NCI-H2081 treated with DMSO at 0.1 percent for 48 hours (cell line): Measurements from ENCODE around the gene CRHR1.

Experiments
- DNase-seq: peaks from one replicate; lab custom pipeline; 2025; lab: John Stamatoyannopoulos, UW

The CRHR1 gene

DNA sequence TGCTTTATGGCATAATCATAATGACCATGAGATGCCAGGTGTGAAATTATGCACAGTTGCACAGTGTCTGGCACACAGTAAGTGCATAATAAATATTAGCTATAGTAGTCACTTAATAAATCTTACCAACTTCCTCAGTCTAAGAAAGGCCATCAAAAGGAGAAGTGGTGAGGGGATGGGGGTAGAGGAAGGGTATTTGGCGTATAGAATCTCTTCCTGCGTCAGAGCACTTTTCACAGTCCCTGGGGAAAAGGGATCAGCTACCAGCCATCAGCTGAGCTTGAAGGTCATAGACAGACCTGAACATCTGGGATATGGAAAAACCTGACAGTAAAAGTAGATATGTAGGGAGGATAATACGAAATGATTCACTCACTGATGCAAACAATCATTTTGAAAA, 5.8 kb downstream of the CRHR1 start:
- no peak for DNase-seq

DNA sequence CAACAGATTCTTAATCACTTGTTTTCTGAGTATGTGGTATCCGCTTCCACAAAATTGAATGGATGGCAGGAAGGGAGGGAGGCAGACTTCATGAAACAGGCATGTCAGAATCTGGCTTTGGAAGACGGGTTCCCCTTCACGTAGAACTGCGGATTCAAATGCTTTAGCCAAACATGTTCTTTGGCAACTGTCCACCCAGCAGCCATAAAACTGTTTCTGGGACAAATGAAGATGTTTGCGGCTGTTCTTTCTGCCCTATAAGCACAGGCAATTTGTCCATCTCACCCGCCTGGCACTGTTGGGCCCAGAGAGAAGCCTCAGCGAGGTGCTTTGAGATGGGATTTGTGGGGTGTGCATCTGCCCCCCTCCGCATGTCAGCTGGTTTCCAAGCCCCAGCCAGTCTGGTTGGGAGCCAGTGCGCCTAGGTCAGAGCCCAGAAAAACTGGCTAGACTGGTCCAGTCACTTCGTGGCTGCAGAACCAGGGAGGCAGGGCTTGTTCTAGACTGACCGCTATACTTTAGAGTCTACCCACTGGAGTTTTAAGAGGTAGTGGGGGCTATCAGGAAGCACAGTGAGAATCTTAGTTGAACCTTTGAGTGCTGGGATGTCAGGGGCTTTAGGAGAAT, 6.3 kb downstream of the CRHR1 start:
- no peak for DNase-seq

DNA sequence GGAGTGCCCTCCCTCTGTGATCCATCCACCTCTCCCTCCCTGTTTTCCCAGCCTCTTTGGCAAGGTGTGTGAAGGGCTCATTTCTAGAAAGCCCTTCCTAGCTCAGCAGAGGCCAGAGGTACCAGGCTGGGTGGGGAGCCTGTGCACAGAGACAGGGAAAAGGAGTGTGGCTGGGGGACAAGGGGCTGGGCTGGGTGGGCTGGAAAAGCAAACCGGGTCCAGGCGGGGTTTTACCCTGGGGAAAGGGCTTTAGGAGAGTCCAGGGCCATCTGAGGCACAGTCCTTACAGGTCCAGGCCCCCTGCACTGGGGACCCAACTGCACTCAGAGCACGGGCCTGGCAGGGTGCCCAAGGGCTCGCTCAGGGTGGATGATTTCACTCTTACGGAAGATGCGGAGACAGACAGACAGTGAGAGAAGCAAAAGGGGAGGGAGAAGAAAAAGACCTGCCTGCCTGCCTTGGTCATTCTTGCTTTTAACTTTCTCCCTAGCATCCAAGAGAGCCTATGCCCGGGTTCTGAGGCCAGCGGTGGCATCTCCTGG, 7.0 kb downstream of the CRHR1 start:
- DNase-seq = no peak

DNA sequence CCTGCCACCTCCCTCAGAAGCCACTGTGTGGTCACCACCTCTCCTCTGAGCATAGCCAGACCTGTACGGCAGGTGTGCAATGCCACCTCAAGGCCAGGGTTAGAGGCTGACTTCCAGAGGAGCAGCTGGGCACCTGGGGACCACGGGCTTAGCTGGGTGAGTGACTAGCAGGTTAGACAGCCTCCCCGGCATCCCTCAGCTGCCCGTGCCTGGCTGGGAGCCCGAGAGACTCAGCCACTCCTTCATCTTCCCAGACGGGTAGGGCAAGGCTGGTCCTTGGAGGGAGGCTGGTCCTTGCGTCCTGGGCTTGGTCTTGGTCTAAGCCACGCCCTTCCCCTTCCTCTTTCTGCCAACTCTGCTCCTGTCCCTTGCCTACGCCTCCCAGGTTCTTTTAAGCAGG, 7.8 kb downstream of the CRHR1 start:
- no peak for DNase-seq

DNA sequence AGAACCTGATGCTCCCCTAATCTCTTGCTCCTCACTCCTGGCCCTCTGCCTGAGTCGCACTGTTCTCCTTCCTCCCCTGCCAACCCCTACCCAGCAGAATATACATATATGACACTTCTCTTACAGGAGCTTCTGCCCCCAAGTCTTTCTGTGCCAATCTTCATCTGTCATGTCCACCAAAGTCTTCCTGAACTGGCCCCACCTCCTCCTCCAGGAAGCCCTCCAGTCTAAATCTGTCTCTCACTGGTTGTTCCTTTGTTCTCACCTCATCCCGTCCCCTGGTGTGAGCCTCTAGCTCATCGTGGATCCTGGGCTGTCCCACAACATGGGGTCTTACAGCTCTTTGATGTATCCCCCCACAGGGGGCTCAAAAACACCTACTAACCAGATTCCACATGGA, 8.3 kb downstream of the CRHR1 start:
- DNase-seq = no peak

DNA sequence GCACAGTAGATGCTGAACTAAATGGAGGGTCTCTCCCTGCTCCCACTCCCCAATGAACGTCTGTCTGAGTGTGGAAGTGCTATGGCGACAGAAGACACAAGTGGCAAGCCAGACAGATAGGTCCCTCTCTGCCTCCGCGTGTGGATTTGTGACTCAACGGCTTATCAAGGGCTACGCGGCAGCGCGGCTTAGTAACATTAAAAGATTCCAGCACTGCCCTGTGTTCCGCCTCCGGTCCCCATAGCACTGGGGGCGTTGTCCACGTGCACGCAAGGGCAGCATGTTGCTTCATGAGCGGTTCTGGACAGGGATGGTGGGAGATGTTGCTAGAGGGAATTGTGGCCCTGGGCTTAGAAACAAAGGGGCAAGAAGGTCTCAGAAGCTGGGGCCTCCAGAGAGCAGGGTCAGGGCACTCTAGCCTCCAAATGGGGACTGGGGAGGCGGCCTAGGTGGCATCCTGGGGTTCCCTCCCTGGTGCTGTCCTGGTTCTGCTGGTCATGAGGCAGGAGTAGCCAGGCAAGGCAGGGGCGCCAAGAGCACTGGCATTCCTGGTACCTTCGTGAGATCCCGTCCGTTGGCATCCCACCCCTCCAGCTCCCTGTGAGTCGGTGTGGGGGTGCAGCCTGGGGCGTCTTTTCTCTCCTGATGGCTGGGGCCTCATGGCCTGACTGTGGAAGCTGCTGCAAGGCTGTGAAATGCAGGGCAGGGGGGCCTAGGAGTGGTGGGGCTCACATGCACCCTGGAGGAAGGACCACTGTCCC, 9.1 kb downstream of the CRHR1 start:
- no peak for DNase-seq

DNA sequence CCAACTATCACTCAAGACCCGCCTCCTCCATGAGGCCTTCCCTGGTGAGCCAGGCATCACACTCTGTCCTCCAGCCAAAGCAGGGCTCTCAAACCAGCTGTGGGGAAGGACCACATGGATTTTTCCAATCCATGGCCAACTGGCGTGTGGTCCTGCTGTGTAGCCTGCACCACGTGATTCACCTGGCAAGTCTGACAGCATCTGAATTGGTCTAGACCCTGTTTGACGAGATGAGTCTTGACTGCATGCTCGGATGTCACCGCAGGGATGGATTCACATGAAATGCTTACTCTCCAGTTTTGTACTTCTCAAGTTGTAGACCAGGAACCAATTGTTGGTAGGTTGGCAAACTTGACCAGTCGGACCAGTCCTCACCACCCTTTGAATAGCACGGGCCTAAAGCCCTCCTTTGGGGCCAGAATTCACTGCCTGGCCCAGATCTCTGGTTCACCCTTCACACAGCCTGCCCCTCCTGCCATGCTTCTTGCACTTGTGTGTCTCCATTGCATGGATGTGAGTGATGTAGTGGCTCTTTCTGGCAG, 9.9 kb downstream of the CRHR1 start:
- DNase-seq = no peak

DNA sequence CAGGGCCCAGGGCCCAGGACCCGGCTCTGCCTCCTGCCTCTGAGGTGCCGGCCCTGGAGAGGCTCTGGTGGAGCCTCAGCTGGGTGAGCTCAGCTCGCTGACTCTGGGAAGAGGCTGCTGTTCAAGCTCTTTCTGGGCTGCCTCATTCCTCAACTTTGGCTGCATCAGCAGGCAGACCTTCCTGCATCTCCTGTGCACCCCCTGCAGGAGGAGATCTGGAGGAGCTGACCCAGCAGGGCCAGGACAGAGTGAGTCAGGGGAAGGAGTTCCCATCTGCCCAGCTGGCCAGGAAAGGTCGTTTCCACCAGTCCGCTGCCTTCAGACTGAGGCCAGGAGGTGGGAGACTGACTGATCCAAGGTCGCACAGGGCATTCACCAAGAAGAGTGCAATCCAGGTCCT, 10.7 kb downstream of the CRHR1 start:
- no peak for DNase-seq

DNA sequence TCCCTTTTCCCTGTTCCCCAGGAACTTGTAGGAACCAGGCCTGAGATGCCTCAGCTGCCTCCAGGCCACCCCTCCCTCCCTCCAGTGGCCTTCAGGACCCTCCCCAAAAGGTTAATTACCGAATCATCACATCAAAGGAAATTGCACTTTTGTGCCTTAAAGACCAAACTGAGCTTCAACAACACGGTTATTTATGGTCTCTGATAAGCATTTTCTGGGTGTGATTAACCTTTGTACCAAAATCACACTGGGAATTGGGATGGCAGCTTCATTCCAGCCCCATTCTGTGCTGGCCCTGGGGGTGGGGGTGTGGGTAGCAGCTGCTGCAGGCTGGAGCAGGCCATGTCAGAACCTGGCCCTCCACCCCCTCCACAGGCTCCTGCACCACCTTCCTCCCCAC, 16.7 kb downstream of the CRHR1 start:
- no peak for DNase-seq

DNA sequence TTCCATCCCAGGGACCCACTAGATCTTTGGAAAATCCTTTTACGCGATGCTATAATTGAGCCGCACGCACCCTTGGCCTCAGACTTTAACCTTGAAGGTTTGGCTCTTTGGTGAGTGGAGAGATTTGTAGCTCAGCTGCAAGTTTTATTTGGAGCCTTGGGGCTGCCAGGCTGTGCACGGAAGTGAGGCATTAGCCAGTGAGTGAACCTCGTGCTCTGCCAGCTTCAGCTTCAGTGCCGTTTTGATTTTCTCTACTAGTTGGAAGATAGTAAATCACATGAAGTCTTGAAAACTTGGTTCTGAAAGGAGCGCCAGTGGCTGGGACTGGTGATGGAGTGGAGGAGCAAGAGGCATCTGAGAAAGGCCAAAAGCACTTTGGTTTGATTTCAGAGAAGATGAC, 17.3 kb downstream of the CRHR1 start:
- no peak for DNase-seq

DNA sequence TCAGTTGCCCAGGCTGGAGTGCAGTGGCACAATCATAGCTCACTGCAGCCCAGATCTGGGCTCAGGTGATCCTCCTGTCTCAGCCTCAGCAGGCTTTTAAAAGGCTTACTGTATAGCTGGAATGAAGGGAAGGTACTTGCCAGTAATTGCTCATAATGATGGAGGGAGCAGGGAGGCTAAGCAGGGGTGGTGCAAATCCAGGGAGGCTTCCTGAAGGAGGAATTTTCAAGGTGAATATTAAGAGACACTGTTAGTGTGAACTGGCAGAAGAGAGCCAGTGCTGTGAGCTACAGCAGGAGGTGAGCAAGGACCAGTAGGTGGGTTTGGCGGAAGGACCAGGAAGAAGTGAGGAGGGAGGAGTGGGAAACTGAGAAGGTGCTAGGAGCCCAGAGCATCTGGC, 24.7 kb downstream of the CRHR1 start:
- no peak for DNase-seq

DNA sequence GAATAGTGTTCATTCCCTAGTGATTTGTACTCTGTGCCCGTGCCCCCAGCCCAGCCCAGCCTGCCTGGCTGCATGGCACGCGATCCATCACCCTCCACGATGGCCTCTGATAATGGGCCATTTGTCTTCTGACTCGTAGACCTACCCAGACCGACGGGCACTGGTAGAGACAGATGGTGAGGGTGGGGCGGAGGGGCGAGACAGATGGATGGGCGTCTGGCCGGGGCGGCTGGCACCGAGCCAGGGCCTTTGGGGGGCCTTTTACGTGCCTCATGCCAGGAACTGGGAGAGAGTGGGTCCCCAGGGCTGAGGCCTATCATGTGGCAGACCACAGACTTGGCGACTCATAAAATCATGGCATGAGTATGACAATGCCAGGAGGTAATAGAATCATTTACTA, 25.4 kb downstream of the CRHR1 start:
- no peak for DNase-seq

DNA sequence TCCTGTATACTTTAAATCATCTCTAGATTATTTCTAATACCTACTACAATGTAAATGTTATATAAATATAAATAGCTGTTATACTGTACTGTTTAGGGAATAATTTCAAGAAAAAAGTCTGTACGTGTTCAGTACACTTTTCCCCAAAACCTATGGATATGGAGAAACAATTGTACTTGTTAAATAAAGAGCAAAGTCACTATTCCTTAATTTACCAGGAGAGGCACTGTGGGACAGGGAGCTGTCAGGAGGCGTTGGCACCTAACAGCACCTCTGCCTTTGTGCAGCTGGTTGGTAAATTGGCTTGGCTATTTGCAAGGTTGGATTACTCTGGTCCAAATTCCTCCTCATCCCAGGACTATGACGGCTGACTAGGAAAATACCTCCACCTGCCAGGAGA, 28.0 kb downstream of the CRHR1 start:
- DNase-seq = no peak

DNA sequence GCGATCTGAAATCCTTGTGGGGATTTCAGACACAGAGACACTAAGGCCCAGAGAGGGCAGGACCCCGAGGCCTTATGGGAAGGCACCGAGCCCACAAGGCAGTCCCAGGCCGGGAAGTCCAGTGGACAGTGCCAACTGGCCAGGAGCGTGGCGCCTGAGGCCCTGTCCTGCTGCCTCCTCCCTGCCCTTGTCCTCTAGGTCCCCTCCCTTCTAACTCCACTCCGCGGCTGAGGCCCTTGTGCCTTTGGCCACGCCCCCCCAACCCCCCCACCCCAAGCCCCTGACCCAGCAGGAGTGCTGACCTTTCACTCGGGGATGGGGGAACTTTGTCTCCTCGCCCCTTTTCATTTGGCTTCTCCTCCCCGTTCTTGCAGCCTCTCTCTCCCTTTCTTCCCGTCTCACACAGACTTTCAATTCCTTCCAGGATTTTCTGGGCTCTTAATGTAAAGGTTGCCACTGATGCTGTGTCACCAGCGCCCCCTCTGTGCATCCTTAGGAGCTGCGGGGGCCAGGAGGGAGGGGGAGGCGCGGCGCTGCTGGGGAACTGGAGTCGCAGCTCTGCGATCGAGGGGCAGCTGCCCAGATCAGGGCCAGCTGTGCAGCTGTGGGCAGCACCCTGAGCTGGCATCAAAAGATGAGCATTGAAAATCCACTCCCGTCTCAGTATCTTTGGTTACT, 29.1 kb downstream of the CRHR1 start:
- DNase-seq = no peak

DNA sequence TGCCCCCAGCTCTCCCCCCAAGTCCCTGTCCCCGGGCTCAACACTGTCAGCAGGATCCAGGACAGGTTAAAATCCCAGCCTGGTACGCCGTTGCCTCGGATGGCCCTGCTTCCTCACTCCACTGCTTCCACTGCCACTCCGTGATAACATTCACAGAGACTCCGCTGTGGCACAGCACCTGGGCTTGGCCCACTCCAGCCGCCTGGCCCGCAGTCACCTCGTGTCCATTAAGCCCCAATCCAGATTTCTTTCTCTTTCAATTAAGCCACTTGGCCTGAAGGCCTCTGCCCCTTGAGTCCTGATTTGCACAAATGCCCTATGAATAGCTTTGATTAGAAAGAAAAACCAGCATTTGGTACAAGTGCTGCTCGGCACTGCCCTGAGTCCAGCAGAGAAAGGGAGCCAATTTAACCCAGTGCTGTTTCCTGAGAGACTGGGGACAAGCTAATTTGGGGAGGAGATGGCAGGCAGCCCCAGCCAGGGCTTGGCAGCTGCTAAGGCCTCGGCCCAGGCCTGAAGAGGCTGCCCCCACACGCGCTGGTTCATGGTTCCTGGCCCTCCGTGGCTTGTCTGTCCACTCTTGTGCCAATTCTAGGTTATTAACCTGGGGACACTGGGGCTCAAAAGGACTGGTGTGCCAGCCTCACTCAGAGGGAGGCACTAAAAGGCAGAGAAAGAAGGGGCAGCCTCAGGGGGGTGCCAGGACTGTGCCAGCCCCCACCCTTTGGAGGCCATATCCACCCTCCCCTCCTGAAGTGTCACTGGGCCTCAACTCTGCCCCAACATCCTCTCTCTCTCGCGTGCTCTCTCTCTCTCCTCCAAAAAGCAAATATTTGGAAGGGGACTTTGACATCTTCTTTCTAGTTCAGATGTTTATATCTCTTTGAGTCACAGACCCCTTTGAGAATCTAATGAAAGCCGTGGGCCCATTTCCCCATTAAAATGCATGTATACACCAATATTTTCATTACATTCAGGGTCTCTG, 30.8 kb downstream of the CRHR1 start:
- no peak for DNase-seq

DNA sequence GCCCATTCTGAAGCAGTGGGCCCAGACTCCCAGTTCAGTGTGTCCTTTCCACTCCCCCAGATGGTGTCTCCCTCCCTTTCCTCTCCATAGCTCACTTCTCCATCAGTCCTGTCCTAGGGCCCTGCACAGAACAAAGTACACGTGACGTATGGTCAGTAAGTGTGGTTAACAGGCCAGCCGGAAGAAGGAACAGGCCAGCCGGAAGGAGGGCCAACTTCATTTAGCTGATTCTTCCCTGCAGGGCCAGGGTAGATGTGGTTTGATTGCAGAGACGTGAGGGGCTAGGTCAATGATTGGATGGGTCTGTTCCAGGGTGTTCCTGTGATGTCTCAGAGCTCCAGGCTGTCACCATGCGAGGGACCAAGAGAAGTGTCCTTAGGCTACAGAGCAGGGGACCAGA, 31.6 kb downstream of the CRHR1 start:
- no peak for DNase-seq

DNA sequence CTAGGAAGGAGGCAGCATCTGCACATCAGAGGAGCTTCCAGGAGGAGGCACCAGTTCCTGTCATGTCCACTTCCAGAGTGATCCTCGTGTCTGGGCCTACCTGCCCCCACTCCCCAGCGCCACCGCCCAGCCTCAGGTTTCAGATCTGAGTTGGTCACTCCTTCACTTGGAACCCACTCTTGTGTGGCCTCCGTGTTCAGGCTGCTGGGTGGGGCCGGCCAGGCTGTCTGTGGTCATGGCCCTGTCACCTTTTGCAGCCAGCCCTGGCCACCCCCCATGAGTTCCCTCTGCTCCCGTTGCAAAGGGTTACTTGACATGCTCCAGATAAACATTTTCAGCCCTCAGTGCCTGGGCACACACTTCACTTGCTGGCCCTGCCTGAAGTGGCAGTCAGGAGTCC, 33.9 kb downstream of the CRHR1 start:
- DNase-seq = no peak

DNA sequence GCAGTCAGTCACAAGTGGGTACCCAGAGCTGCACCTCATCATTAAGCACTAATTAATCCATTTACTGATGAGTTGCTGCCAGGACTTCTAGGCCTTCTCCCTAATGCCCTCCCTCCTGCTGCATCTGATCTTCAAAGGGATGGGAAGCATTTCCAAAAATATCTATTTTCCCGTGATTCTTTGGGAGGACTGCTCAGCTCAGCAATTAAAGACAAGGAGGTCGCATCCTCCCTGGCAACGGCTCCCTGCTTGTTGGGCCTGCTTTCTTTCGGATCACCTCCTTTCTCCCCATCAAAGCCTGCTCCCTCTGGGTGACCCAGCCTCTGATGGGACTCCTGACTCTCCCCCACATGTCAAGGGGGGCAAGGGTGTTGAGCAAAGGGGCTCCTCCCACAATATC, 34.6 kb downstream of the CRHR1 start:
- no peak for DNase-seq

DNA sequence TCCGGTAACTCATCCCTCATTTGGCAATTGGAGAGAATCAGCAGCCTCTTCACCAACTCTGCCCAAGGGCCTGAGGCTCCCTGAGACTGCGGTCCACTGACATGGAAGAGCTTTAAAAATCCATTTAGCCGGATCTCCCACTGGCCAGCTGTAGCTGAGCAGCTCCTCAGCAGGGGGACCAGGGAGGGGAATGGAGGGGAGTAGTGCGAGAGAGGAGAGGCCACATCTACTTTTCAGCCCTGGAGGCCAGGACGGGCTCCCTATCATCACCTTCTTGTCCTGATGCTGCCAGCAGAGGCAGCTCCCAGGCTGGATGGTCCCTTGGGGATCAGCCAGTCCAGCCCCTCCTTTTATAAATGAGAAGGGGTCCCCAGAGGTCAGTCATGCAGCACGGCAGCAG, 35.5 kb downstream of the CRHR1 start:
- DNase-seq = no peak

DNA sequence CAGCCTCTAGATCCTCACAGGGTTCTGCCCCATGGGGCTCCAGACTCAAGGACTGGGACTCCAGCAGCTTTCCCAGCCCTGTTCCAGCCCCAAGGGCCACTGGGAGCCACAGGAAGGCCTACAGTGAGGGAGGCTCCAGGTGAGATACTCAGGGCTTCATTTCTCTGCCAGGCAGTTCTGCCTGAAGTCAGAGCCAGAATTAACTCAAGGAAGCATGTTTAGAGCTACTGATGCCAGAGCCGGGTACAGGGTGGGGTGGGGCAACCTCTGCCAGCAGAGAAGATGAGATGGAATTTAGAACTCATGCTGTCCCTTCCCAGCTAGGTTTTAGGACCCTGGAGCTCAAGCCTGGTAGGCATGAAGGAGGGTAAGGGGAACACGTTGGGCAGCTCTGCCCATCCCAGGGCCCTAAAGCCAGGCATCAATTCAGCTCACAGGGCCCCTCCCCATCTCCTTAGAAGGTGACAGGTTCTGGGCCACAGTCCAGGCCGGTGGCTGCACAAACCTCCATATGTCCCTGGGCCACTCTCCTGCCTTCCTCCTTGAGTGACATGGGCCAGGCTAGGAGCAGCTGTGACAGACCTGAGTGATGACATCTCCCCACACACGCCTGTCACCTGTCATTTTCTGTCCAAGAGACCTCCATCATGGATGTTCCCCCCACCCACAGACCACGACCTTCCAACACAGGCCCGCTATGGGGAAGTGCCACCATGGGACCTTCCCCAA, 36.1 kb downstream of the CRHR1 start:
- no peak for DNase-seq

DNA sequence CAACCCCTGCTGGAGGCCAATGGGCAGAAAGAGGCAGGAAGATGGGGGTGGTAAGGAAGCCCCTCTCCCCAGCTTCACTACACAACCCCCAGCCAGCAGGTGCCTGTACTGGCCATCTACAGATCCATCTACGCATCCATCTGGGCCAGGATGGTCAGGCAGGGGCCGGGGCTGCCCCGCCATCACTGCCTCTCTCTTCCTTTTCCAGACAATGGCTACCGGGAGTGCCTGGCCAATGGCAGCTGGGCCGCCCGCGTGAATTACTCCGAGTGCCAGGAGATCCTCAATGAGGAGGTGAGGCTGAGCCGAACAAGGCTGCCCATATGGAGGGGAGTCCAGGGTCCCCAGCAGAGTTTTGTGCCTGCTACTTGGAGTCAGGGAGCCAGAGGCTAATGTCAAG, 37.0 kb downstream of the CRHR1 start:
- no peak for DNase-seq
